Measurements from ENCODE around the gene RBM15B.
"Not testable (repeated sequence)": the region's sequence is repeated elsewhere in the genome, so short reads cannot be mapped to it uniquely, and the experiment has no call there.

Gene RBM15B

GRCh38 chr3:51384055-51384725 lies 6.9 kb upstream of the RBM15B start:
- DNase-seq (ENCODE audit: insufficient read length, low spot score): no peak
- no peak for TF ChIP-seq POU2F2 (IDR thresholded peaks at IDR 0.05; ENCODE audit: low read depth, low read length)
- no peak for TF ChIP-seq PAX5 (IDR thresholded peaks at IDR 0.05; ENCODE audit: insufficient read depth, low read length, severe bottlenecking)
- no peak for TF ChIP-seq TAF1 (IDR thresholded peaks at IDR 0.05; ENCODE audit: low read depth, low read length)
- TF ChIP-seq SPI1 (IDR thresholded peaks at IDR 0.05; ENCODE audit: low read depth, low read length): no peak
- TF ChIP-seq POLR2AphosphoS5 (IDR thresholded peaks at IDR 0.05; ENCODE audit: low read depth, low read length): no peak
- no peak for TF ChIP-seq POLR2A (IDR thresholded peaks at IDR 0.05; ENCODE audit: low read depth, low read length)
- no peak for FAIRE-seq

GRCh38 chr3:51384726-51385473 lies 6.2 kb upstream of the RBM15B start, which contains the start of gene MANF:
TSS of gene MANF (plus strand) at chr3:51385291. CDS start at chr3:51385343, 52 bp downstream.
- TF ChIP-seq POLR2A (IDR thresholded peaks at IDR 0.05; ENCODE audit: low read depth, low read length): peak; percentile 81
- TF ChIP-seq POU2F2 (IDR thresholded peaks at IDR 0.05; ENCODE audit: low read depth, low read length): no peak; the same call in 1 of the 2 replicates
- TF ChIP-seq POLR2AphosphoS5 (IDR thresholded peaks at IDR 0.05; ENCODE audit: low read depth, low read length): peak; percentile 89
- no peak for TF ChIP-seq PAX5 (IDR thresholded peaks at IDR 0.05; ENCODE audit: insufficient read depth, low read length, severe bottlenecking)
- TF ChIP-seq SPI1 (IDR thresholded peaks at IDR 0.05; ENCODE audit: low read depth, low read length): peak; percentile 33; the same call in 1 of the 2 replicates
- peak; percentile 72 for TF ChIP-seq TAF1 (IDR thresholded peaks at IDR 0.05; ENCODE audit: low read depth, low read length)
- DNase-seq (ENCODE audit: insufficient read length, low spot score) (peak; percentile 100), FAIRE-seq (peak; percentile 100)

- TF ChIP-seq TAF1 (IDR thresholded peaks at IDR 0.05; ENCODE audit: low read depth, low read length) (no peak), SPI1 (IDR thresholded peaks at IDR 0.05; ENCODE audit: low read depth, low read length) (no peak), POLR2A (IDR thresholded peaks at IDR 0.05; ENCODE audit: low read depth, low read length) (no peak), POLR2AphosphoS5 (IDR thresholded peaks at IDR 0.05; ENCODE audit: low read depth, low read length) (no peak), POU2F2 (IDR thresholded peaks at IDR 0.05; ENCODE audit: low read depth, low read length) (no peak), PAX5 (IDR thresholded peaks at IDR 0.05; ENCODE audit: insufficient read depth, low read length, severe bottlenecking) (no peak)
- peak; percentile 61 for FAIRE-seq
- no peak for DNase-seq (ENCODE audit: insufficient read length, low spot score)
Observed at GRCh38 chr3:51385621-51386091, 5.4 kb upstream of the RBM15B start.

- TF ChIP-seq POLR2A (IDR thresholded peaks at IDR 0.05; ENCODE audit: low read depth, low read length): no peak
- TF ChIP-seq TAF1 (IDR thresholded peaks at IDR 0.05; ENCODE audit: low read depth, low read length): no peak
- no peak for TF ChIP-seq SPI1 (IDR thresholded peaks at IDR 0.05; ENCODE audit: low read depth, low read length)
- TF ChIP-seq PAX5 (IDR thresholded peaks at IDR 0.05; ENCODE audit: insufficient read depth, low read length, severe bottlenecking): no peak
- no peak for TF ChIP-seq POLR2AphosphoS5 (IDR thresholded peaks at IDR 0.05; ENCODE audit: low read depth, low read length)
- no peak for TF ChIP-seq POU2F2 (IDR thresholded peaks at IDR 0.05; ENCODE audit: low read depth, low read length)
- DNase-seq (ENCODE audit: insufficient read length, low spot score) (no peak), FAIRE-seq (peak; percentile 5)
Observed at GRCh38 chr3:51386159-51386851, 4.8 kb upstream of the RBM15B start.

GRCh38 chr3:51386852-51387229 lies 4.2 kb upstream of the RBM15B start:
- DNase-seq (ENCODE audit: insufficient read length, low spot score) (no peak), FAIRE-seq (no peak)
- TF ChIP-seq POLR2AphosphoS5 (IDR thresholded peaks at IDR 0.05; ENCODE audit: low read depth, low read length): no peak

- FAIRE-seq; DNase-seq (ENCODE audit: insufficient read length, low spot score): not testable (repeated sequence)
Observed at GRCh38 chr3:51387281-51387680, 3.8 kb upstream of the RBM15B start.

GRCh38 chr3:51388286-51389029 lies 2.6 kb upstream of the RBM15B start:
- DNase-seq (ENCODE audit: insufficient read length, low spot score) (no peak), FAIRE-seq (no peak)
- TF ChIP-seq POU2F2 (IDR thresholded peaks at IDR 0.05; ENCODE audit: low read depth, low read length): no peak
- TF ChIP-seq PAX5 (IDR thresholded peaks at IDR 0.05; ENCODE audit: insufficient read depth, low read length, severe bottlenecking): no peak
- no peak for TF ChIP-seq POLR2A (IDR thresholded peaks at IDR 0.05; ENCODE audit: low read depth, low read length)
- TF ChIP-seq TAF1 (IDR thresholded peaks at IDR 0.05; ENCODE audit: low read depth, low read length): no peak
- no peak for TF ChIP-seq SPI1 (IDR thresholded peaks at IDR 0.05; ENCODE audit: low read depth, low read length)
- no peak for TF ChIP-seq POLR2AphosphoS5 (IDR thresholded peaks at IDR 0.05; ENCODE audit: low read depth, low read length)

- peak; percentile 55 for FAIRE-seq
- TF ChIP-seq POU2F2 (IDR thresholded peaks at IDR 0.05; ENCODE audit: low read depth, low read length): no peak
- no peak for TF ChIP-seq TAF1 (IDR thresholded peaks at IDR 0.05; ENCODE audit: low read depth, low read length)
- no peak for TF ChIP-seq PAX5 (IDR thresholded peaks at IDR 0.05; ENCODE audit: insufficient read depth, low read length, severe bottlenecking)
- no peak for TF ChIP-seq POLR2A (IDR thresholded peaks at IDR 0.05; ENCODE audit: low read depth, low read length)
- TF ChIP-seq SPI1 (IDR thresholded peaks at IDR 0.05; ENCODE audit: low read depth, low read length): no peak
- no peak; the same call in 1 of the 2 replicates for TF ChIP-seq POLR2AphosphoS5 (IDR thresholded peaks at IDR 0.05; ENCODE audit: low read depth, low read length)
- DNase-seq (ENCODE audit: insufficient read length, low spot score): no peak
Observed at GRCh38 chr3:51389423-51390183, 1.5 kb upstream of the RBM15B start.
